Measurements from ENCODE around the gene CLDND1. TPM values are rescaled to one million over a fixed set of nuclear protein-coding genes. Genes with fewer than 3 reads are reported as not detected.

CLDND1 gene
- total and polyA plus RNA-seq, 2 experiments from 2014 or later: 59.8 to 92.7 TPM

- TF ChIP-seq EZH2phosphoT487 (IDR thresholded peaks at IDR 0.05; ENCODE audit: unreplicated experiment) (no peak), POLR2AphosphoS5 (IDR thresholded peaks at IDR 0.05; ENCODE audit: low read depth) (no peak), ZNF114 (CRISPR knock-in tag; IDR thresholded peaks at IDR 0.05) (no peak)
Measured at GRCh38 chr3:98542623-98543022, 19.9 kb upstream of the CLDND1 start (continued).

DNA sequence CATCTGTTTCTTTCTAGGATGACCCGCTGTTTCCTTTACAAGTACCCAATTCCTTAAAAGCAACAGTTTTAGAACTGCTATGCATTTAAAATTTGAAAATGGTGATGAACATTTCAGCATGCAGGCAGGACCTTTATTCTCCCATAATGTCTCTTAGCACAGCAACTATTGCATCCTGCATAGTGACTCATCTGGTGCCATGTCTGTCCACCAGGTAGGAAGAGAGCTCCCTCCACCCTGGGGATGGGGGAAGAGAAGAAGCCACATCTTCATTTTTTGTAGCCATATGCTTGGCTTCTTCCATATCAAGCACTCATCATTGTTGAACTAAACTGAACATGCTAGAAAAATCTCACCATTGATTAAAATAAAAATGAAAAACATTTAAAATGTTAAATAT lies 19.0 kb upstream of the CLDND1 start:
- Histone ChIP-seq H3K4me3 (no peak overlapping the region), H3K9me2 (ENCODE audit: insufficient read depth) (no peaks in the 10 kb centered on the region), H4K20me1 (replicated peaks; ENCODE audit: insufficient read depth) (no peaks in the 10 kb centered on the region), H3K27ac (ENCODE audit: low read depth) (no peak overlapping the region), H3F3A (replicated peaks; ENCODE audit: low read depth) (no peaks in the 10 kb centered on the region), H3K79me2 (replicated peaks; ENCODE audit: insufficient read depth) (no peaks in the 10 kb centered on the region), H2AFZ (no peak overlapping the region), H3K4me2 (no peak overlapping the region), H3K27me3 (ENCODE audit: insufficient read depth) (no peaks in the 10 kb centered on the region), H3K4me1 (ENCODE audit: insufficient read depth) (no peaks in the 10 kb centered on the region), H3K36me3 (ENCODE audit: insufficient read depth) (no peaks in the 10 kb centered on the region)
- no peak for TF ChIP-seq STAT1 (IDR thresholded peaks at IDR 0.05; ENCODE audit: unreplicated experiment)
- TF ChIP-seq EZH2phosphoT487 (IDR thresholded peaks at IDR 0.05; ENCODE audit: unreplicated experiment): no peak
- TF ChIP-seq CREB1 (CRISPR knock-in tag; IDR thresholded peaks at IDR 0.05; ENCODE audit: low read depth): no peak
- no peak for TF ChIP-seq POLR2AphosphoS5 (IDR thresholded peaks at IDR 0.05; ENCODE audit: low read depth)
- TF ChIP-seq, protein P1, sequence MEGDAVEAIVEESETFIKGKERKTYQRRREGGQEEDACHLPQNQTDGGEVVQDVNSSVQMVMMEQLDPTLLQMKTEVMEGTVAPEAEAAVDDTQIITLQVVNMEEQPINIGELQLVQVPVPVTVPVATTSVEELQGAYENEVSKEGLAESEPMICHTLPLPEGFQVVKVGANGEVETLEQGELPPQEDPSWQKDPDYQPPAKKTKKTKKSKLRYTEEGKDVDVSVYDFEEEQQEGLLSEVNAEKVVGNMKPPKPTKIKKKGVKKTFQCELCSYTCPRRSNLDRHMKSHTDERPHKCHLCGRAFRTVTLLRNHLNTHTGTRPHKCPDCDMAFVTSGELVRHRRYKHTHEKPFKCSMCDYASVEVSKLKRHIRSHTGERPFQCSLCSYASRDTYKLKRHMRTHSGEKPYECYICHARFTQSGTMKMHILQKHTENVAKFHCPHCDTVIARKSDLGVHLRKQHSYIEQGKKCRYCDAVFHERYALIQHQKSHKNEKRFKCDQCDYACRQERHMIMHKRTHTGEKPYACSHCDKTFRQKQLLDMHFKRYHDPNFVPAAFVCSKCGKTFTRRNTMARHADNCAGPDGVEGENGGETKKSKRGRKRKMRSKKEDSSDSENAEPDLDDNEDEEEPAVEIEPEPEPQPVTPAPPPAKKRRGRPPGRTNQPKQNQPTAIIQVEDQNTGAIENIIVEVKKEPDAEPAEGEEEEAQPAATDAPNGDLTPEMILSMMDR (conservative IDR thresholded peaks at IDR 0.05; ENCODE audit: low read depth in 2 of 2): no peak
- TF ChIP-seq ZNF114 (CRISPR knock-in tag; IDR thresholded peaks at IDR 0.05): no peak
- TF ChIP-seq, protein P2, sequence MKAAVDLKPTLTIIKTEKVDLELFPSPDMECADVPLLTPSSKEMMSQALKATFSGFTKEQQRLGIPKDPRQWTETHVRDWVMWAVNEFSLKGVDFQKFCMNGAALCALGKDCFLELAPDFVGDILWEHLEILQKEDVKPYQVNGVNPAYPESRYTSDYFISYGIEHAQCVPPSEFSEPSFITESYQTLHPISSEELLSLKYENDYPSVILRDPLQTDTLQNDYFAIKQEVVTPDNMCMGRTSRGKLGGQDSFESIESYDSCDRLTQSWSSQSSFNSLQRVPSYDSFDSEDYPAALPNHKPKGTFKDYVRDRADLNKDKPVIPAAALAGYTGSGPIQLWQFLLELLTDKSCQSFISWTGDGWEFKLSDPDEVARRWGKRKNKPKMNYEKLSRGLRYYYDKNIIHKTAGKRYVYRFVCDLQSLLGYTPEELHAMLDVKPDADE (IDR thresholded peaks at IDR 0.05): no peak
- no peak for TF ChIP-seq JUNB (IDR thresholded peaks at IDR 0.05; ENCODE audit: unreplicated experiment)
- Mint-ChIP-seq H3K4me1 (no peaks in the 10 kb centered on the region; the same call in 1 of the 3 replicates), H3K4me3 (no peak overlapping the region), H3K27ac (no peak overlapping the region), H3K27me3 (ENCODE audit: insufficient read depth, low read depth, poor library complexity) (no peaks in the 10 kb centered on the region), H3K9me3 (no peaks in the 10 kb centered on the region), H3K36me3 (ENCODE audit: low read depth) (no peaks in the 10 kb centered on the region)
- ATAC-seq: no peak
- no peak for DNase-seq (ENCODE audit: low spot score)

DNA sequence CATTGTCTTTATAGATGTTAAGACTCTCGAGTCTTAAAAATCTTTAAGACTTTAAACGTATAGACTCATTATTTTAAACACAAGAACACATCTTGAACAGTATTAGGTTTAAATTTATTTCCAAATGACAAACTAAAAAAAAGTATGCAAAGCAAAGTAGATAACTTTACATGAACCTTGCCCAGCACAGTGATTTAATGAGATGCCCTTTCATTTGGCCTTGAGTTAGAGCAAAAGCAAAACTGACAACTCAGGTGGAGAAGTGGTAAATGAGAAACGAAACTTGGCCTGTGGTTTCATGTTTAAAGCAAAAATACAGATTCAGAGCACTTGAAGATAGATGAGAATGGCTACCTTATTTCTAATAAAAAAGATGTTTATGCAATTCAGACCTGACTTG lies 17.6 kb upstream of the CLDND1 start:
- H3K79me2 ChIP-seq (replicated peaks; ENCODE audit: insufficient read depth): no peaks in the 10 kb centered on the region
- no peaks in the 10 kb centered on the region for H3K36me3 Mint-ChIP-seq (ENCODE audit: low read depth)
- no peak overlapping the region for H3K27ac Mint-ChIP-seq
- TF ChIP-seq, protein P2 (IDR thresholded peaks at IDR 0.05): no peak
- TF ChIP-seq ZNF331 (CRISPR knock-in tag; IDR thresholded peaks at IDR 0.05; ENCODE audit: low read depth) (no peak), EZH2 (IDR thresholded peaks at IDR 0.05; ENCODE audit: low read depth, unreplicated experiment) (no peak), ZNF114 (CRISPR knock-in tag; IDR thresholded peaks at IDR 0.05) (no peak), STAT1 (IDR thresholded peaks at IDR 0.05; ENCODE audit: unreplicated experiment) (no peak), POLR2AphosphoS5 (IDR thresholded peaks at IDR 0.05; ENCODE audit: low read depth) (no peak), NANOG (IDR thresholded peaks at IDR 0.05; ENCODE audit: borderline replicate concordance) (no peak), EZH2phosphoT487 (IDR thresholded peaks at IDR 0.05; ENCODE audit: unreplicated experiment) (no peak), CREB1 (CRISPR knock-in tag; IDR thresholded peaks at IDR 0.05; ENCODE audit: low read depth) (no peak), JUNB (IDR thresholded peaks at IDR 0.05; ENCODE audit: unreplicated experiment) (no peak)
- TF ChIP-seq, protein P3, sequence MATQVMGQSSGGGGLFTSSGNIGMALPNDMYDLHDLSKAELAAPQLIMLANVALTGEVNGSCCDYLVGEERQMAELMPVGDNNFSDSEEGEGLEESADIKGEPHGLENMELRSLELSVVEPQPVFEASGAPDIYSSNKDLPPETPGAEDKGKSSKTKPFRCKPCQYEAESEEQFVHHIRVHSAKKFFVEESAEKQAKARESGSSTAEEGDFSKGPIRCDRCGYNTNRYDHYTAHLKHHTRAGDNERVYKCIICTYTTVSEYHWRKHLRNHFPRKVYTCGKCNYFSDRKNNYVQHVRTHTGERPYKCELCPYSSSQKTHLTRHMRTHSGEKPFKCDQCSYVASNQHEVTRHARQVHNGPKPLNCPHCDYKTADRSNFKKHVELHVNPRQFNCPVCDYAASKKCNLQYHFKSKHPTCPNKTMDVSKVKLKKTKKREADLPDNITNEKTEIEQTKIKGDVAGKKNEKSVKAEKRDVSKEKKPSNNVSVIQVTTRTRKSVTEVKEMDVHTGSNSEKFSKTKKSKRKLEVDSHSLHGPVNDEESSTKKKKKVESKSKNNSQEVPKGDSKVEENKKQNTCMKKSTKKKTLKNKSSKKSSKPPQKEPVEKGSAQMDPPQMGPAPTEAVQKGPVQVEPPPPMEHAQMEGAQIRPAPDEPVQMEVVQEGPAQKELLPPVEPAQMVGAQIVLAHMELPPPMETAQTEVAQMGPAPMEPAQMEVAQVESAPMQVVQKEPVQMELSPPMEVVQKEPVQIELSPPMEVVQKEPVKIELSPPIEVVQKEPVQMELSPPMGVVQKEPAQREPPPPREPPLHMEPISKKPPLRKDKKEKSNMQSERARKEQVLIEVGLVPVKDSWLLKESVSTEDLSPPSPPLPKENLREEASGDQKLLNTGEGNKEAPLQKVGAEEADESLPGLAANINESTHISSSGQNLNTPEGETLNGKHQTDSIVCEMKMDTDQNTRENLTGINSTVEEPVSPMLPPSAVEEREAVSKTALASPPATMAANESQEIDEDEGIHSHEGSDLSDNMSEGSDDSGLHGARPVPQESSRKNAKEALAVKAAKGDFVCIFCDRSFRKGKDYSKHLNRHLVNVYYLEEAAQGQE (IDR thresholded peaks at IDR 0.05; ENCODE audit: unreplicated experiment): no peak
- TF ChIP-seq, protein P1 (conservative IDR thresholded peaks at IDR 0.05; ENCODE audit: low read depth in 2 of 2): no peak

More for the DNA sequence above, 17.6 kb upstream of the CLDND1 start:
- no peaks in the 10 kb centered on the region for H3K27me3 ChIP-seq (ENCODE audit: insufficient read depth)
- DNase-seq (ENCODE audit: low spot score) (no peak), ATAC-seq (no peak)
- no peaks in the 10 kb centered on the region for H3F3A ChIP-seq (replicated peaks; ENCODE audit: low read depth)
- H3K4me1 Mint-ChIP-seq: no peaks in the 10 kb centered on the region; the same call in 1 of the 3 replicates
- no peaks in the 10 kb centered on the region for H3K9me2 ChIP-seq (ENCODE audit: insufficient read depth)
- H3K4me3 ChIP-seq: no peak overlapping the region
- H3K36me3 ChIP-seq (ENCODE audit: insufficient read depth): no peaks in the 10 kb centered on the region
- H4K20me1 ChIP-seq (replicated peaks; ENCODE audit: insufficient read depth): no peaks in the 10 kb centered on the region
- no peak overlapping the region for H2AFZ ChIP-seq
- H3K4me2 ChIP-seq: no peak overlapping the region
- H3K27me3 Mint-ChIP-seq (ENCODE audit: insufficient read depth, low read depth, poor library complexity): no peaks in the 10 kb centered on the region
- no peak overlapping the region for H3K27ac ChIP-seq (ENCODE audit: low read depth)
- no peaks in the 10 kb centered on the region for H3K9me3 Mint-ChIP-seq
- H3K4me3 Mint-ChIP-seq: no peak overlapping the region
- H3K4me1 ChIP-seq (ENCODE audit: insufficient read depth): no peaks in the 10 kb centered on the region

Measured in GM23338 (cell line).